Measurements from ENCODE around the gene CZIB. TPM values are rescaled to one million over a fixed set of nuclear protein-coding genes. Genes with fewer than 3 reads are reported as not detected.

CZIB gene
- 36.2 and 72.7 TPM in 2 replicates for total RNA-seq (ENCODE audit: low replicate concordance)
- long read RNA-seq, transcript C1orf123-201 (8 exons, 1,085 nt) = major isoform, 45 of 58 reads
- long read RNA-seq, partial matches to known transcripts = 1 of 58 reads
- long read RNA-seq, other reads (novel, unspliced or antisense) = 8 of 58 reads

DNA sequence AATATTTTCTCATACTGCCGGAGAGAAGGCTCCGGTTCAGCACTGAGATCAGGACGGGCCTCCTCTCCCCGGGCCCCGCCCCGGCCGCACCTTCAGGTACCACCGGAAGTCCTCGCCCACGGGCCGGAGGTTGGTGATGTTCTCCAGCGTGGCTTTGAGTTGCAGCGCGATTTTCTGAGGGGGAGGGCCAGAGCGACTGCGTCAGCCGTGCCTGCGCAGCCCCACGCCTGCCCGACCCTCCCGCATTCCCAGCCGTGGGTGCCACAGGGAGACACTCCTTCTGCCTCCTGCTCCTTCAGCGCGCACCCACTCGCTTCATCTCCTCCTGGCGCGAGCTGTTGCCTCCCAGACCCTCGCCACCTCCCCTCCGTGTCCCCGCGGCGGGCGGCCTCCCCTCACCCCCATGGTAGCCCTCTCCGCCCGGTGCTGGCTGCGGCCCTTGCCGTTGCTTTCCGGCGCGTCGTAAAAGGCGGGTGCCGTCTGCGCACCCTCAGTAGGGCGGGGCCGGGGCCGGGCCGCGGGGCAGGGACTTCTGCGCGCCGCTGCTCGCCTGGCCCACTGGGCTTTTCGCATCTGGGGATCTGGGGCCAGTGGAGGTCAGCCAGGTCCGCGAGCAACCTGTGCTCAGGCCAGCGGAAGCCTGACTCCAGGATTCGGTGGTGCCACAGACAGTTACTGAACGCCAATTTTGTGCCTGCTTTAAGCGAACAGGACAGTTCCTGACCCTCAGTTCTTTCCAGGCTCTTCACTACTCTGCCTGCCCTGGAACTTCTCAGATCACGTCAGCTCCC lies at the start of gene CZIB:
Gene CZIB, minus strand, starts transcription at position 464 of the 791 bp plus-strand sequence. Its CDS starts 59 bp downstream, at position 405.
- TF ChIP-seq, protein P1, sequence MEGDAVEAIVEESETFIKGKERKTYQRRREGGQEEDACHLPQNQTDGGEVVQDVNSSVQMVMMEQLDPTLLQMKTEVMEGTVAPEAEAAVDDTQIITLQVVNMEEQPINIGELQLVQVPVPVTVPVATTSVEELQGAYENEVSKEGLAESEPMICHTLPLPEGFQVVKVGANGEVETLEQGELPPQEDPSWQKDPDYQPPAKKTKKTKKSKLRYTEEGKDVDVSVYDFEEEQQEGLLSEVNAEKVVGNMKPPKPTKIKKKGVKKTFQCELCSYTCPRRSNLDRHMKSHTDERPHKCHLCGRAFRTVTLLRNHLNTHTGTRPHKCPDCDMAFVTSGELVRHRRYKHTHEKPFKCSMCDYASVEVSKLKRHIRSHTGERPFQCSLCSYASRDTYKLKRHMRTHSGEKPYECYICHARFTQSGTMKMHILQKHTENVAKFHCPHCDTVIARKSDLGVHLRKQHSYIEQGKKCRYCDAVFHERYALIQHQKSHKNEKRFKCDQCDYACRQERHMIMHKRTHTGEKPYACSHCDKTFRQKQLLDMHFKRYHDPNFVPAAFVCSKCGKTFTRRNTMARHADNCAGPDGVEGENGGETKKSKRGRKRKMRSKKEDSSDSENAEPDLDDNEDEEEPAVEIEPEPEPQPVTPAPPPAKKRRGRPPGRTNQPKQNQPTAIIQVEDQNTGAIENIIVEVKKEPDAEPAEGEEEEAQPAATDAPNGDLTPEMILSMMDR (conservative IDR thresholded peaks at IDR 0.05) = no peak
- no peaks in the 10 kb centered on the region for H3K27me3 Mint-ChIP-seq
- H3K27ac Mint-ChIP-seq = peak within 1 kb of the TSS; percentile 95
- H3K36me3 Mint-ChIP-seq = peaks cover 5% of the 10 kb centered on the region
- no peaks in the 10 kb centered on the region for H3K9me3 Mint-ChIP-seq
- peaks cover 17% of the 10 kb centered on the region for H3K4me1 Mint-ChIP-seq (ENCODE audit: unreplicated experiment)
- peak; percentile 95 for DNase-seq (ENCODE audit: extremely low spot score, unreplicated experiment)
- peak within 1 kb of the TSS; percentile 95 for H3K4me3 Mint-ChIP-seq

DNA sequence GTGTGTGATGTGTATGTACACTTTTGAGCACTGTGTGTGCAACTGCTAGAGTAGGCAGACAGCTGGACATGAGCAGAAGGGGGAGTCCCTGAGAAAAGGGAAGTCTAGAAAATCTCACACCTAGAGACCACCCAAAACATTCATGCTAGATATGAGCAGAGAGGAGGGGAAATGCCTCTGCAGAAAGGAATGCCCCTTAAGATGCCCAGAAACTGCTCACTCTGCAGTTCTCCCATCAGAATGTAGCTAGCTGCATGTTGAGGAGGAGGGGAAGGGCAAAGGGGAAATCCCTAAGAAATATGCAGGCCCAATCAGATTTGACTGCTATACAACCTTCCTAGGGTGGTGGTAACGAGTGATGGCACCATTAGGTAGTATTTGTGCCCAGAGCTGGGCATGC lies 49.7 kb upstream of the CZIB start:
- H3K36me3 Mint-ChIP-seq = no peaks in the 10 kb centered on the region
- no peak for DNase-seq (ENCODE audit: extremely low spot score, unreplicated experiment)
- H3K4me3 Mint-ChIP-seq = no peak overlapping the region
- no peaks in the 10 kb centered on the region for H3K27me3 Mint-ChIP-seq
- H3K9me3 Mint-ChIP-seq = no peaks in the 10 kb centered on the region
- H3K27ac Mint-ChIP-seq = no peak overlapping the region
- TF ChIP-seq, protein P1 (conservative IDR thresholded peaks at IDR 0.05) = no peak
- peaks cover 9% of the 10 kb centered on the region for H3K4me1 Mint-ChIP-seq (ENCODE audit: unreplicated experiment)

DNA sequence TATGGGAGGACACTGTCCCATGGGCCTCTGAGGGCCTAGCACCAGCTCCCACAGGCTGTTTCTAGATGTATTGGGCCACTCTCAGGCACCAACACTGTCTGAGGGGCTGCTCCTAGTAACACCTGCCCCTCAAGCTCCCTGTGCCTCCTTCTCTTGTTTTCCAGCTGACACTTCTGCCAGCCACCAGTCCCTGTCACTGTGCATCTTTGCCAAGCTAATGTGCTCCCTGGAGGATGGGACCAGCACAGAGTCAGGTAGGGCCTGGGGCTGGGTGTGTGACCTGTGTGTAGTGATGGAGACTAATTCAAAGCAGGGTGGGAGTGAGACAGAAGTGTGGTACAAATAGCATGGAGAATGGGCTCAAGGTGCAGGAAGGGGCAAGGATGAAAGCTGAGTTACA lies 47.3 kb upstream of the CZIB start:
- H3K4me3 Mint-ChIP-seq = no peak overlapping the region
- DNase-seq (ENCODE audit: extremely low spot score, unreplicated experiment) = no peak

DNA sequence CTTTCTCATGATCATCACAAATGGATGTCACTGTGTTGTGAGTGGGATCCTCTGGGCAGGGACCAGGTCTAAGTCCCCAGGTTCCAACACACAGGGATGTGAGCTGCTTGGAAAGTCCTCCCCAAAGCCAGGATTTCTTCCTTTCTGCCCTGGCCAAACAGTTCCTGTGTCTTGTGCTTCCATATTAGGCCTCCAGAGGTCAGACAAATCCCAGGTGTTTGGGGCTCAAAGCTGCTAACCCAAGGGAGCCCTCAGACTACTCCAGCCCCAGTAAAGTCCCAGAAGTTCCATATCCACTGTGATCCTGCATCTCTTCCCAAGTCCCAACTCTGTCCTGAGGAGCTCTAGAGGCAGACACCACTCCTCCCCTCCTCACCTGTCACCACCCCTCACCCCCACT lies 45.6 kb upstream of the CZIB start:
- no peaks in the 10 kb centered on the region for H3K4me1 Mint-ChIP-seq (ENCODE audit: unreplicated experiment)
- H3K36me3 Mint-ChIP-seq = no peaks in the 10 kb centered on the region
- no peaks in the 10 kb centered on the region for H3K27me3 Mint-ChIP-seq
- TF ChIP-seq, protein P1 (conservative IDR thresholded peaks at IDR 0.05) = peak; percentile 50
- H3K27ac Mint-ChIP-seq = no peak overlapping the region
- no peak for DNase-seq (ENCODE audit: extremely low spot score, unreplicated experiment)
- H3K4me3 Mint-ChIP-seq = no peak overlapping the region
- H3K9me3 Mint-ChIP-seq = no peaks in the 10 kb centered on the region

More for the DNA sequence above, 47.3 kb upstream of the CZIB start:
- Mint-ChIP-seq H3K27ac (no peak overlapping the region), H3K4me1 (ENCODE audit: unreplicated experiment) (peaks cover under 1% of the 10 kb centered on the region), H3K27me3 (no peaks in the 10 kb centered on the region), H3K36me3 (no peaks in the 10 kb centered on the region), H3K9me3 (no peaks in the 10 kb centered on the region)
- TF ChIP-seq, protein P1 (conservative IDR thresholded peaks at IDR 0.05) = no peak

DNA sequence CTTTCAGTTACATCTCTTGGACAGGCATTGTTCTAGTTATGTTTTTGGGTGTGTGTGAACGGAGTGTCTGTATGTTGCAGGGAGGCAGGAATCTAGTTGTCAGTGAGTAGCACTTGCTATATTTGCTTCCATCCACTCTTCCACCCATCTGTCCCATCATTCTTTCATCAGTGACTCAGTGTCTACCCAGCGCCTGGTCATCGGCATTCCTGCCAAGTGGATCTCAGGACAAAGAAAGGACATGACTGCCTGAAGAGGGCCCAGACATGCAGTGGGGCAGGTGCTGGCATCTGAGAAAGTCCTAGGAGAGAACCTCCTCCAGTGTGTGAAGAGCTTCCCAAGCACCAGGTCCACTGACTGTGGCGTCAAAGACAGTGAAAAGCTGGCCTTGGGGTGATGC lies 45.1 kb upstream of the CZIB start:
- Mint-ChIP-seq H3K27ac (no peak overlapping the region), H3K4me3 (no peak overlapping the region), H3K4me1 (ENCODE audit: unreplicated experiment) (no peaks in the 10 kb centered on the region), H3K27me3 (no peaks in the 10 kb centered on the region), H3K9me3 (no peaks in the 10 kb centered on the region), H3K36me3 (no peaks in the 10 kb centered on the region)
- no peak for DNase-seq (ENCODE audit: extremely low spot score, unreplicated experiment)
- TF ChIP-seq, protein P1 (conservative IDR thresholded peaks at IDR 0.05) = no peak
